Measurements from ENCODE around the gene MLXIP. TPM values are rescaled to one million over a fixed set of nuclear protein-coding genes. Genes with fewer than 3 reads are reported as not detected.

MLXIP gene, protein sequence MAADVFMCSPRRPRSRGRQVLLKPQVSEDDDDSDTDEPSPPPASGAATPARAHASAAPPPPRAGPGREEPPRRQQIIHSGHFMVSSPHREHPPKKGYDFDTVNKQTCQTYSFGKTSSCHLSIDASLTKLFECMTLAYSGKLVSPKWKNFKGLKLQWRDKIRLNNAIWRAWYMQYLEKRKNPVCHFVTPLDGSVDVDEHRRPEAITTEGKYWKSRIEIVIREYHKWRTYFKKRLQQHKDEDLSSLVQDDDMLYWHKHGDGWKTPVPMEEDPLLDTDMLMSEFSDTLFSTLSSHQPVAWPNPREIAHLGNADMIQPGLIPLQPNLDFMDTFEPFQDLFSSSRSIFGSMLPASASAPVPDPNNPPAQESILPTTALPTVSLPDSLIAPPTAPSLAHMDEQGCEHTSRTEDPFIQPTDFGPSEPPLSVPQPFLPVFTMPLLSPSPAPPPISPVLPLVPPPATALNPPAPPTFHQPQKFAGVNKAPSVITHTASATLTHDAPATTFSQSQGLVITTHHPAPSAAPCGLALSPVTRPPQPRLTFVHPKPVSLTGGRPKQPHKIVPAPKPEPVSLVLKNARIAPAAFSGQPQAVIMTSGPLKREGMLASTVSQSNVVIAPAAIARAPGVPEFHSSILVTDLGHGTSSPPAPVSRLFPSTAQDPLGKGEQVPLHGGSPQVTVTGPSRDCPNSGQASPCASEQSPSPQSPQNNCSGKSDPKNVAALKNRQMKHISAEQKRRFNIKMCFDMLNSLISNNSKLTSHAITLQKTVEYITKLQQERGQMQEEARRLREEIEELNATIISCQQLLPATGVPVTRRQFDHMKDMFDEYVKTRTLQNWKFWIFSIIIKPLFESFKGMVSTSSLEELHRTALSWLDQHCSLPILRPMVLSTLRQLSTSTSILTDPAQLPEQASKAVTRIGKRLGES
- total RNA-seq: 10 to 100 TPM; 33.8 to 82.2 (median 50.9) TPM

- Histone ChIP-seq H3K4me3 (peak within 1 kb of the TSS; percentile 76 to 83 (median 80)), H3K27me3 (no peaks in the 10 kb centered on the region), H3K36me3 (no peaks in the 10 kb centered on the region), H3K4me1 (peaks cover 32 to 57% (median 47%) of the 10 kb centered on the region in 4 donors), H3K27ac (replicated peaks in 1 of 4) (peak within 1 kb of the TSS; percentile 83 to 91 (median 88)), H3K9me3 (no peaks in the 10 kb centered on the region)
- 5% methylated on average over 23 of the region's 113 CpGs for WGBS
- TF ChIP-seq EP300 (IDR thresholded peaks at IDR 0.05) (no peak), POLR2AphosphoS5 (IDR thresholded peaks at IDR 0.05) (peak; percentile 60 to 94), POLR2A (IDR thresholded peaks at IDR 0.05; ENCODE audit: low read depth) (peak; percentile 80)
- intact Hi-C loops (cut with DNase I): no loop called here
- DNase-seq (ENCODE audit: extremely low spot score): peak; percentile 98
Measured at GRCh38 chr12:122078141-122079032, at the start of gene MLXIP. Gene MLXIP, plus strand, starts transcription at chr12:122078756. Its CDS starts 98 bp downstream, at chr12:122078854.

DNA sequence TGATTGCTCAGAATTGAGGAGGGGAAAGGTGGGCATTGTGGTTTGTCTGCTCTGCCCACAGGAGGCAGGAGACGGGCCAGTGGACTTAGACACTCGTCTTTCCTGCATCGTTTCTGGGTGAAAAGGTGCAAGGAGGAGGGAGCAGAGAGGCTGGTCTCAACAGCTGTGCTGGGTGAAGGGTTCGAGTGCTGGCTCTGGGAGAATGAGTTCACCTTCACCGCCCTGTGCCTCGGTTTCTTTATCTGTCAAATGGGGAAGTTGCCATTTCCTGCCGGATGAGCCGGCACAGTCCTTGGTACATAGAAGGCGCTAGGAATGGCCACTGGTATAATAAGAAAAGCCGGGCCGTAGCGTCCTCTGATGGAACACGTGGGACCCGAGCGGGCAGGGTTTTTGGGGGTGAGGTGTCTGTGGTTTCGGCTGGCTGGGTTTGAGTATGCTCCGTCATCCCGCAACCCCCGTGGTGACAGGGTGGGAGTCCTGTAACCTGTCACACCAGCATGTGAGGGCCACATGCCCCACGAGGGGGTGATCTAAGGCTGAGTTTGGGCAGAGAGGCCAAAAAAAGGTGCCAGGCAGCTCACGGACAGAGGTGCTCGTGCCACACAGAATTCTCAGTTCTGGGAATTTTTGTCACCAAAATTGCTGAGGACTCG is 49.5 kb upstream of the MLXIP start:
- Histone ChIP-seq H3K4me1 (peaks cover 4 to 13% (median 10%) of the 10 kb centered on the region in 4 donors), H3K27me3 (no peaks in the 10 kb centered on the region), H3K36me3 (no peaks in the 10 kb centered on the region), H3K9me3 (no peaks in the 10 kb centered on the region), H3K4me3 (no peak overlapping the region), H3K27ac (replicated peaks in 1 of 4) (no peak overlapping the region)
- intact Hi-C loops (cut with DNase I): no loop called here
- no peak for DNase-seq (ENCODE audit: extremely low spot score)
- 80% methylated on average over 20 of the region's 23 CpGs for WGBS
- TF ChIP-seq EP300 (IDR thresholded peaks at IDR 0.05) (no peak), POLR2A (IDR thresholded peaks at IDR 0.05; ENCODE audit: low read depth) (no peak), POLR2AphosphoS5 (IDR thresholded peaks at IDR 0.05) (no peak)
- TF ChIP-seq, protein P1, sequence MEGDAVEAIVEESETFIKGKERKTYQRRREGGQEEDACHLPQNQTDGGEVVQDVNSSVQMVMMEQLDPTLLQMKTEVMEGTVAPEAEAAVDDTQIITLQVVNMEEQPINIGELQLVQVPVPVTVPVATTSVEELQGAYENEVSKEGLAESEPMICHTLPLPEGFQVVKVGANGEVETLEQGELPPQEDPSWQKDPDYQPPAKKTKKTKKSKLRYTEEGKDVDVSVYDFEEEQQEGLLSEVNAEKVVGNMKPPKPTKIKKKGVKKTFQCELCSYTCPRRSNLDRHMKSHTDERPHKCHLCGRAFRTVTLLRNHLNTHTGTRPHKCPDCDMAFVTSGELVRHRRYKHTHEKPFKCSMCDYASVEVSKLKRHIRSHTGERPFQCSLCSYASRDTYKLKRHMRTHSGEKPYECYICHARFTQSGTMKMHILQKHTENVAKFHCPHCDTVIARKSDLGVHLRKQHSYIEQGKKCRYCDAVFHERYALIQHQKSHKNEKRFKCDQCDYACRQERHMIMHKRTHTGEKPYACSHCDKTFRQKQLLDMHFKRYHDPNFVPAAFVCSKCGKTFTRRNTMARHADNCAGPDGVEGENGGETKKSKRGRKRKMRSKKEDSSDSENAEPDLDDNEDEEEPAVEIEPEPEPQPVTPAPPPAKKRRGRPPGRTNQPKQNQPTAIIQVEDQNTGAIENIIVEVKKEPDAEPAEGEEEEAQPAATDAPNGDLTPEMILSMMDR (IDR thresholded peaks at IDR 0.05): no peak

DNA sequence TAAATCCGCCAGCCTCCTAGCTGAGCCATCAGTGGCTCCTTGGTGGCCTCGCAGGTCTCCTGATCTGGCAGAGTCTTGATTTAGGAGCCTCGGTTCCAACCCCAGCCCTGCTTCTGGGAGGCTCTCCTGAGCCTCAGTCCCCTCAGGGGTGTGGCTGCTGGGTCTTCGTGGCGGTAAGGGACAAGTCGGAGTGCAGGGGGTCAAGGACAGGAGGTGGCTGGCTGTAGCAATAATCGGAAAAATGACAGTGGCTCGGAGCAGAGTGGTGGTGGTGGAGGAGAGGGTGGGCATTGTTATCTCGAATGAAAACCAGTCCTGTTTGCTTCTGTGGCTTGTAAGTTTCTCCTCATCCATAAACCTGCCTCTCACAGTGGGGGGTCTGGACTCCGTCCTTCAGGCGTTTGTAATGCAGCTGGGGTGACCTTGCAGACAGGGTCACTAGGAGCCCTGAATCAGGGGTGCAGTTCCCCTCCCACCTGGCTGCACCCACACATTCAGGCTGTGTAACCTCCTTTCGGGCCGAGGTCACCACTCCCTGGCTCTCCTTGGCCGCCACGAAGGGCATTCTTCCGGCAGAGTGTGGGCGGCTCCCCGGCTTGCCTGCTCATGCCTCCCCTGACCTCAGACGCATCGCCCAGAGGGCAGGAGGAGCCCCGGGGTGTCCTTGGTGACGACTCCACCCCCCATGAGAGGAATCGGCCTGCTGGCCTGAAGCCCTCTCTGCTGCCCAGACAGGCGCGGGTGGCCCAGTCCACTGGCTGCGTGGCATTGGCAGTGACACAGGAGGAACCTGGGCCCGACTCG is 48.7 kb upstream of the MLXIP start:
- WGBS: 89% methylated on average over 11 of the region's 28 CpGs
- intact Hi-C loops (cut with DNase I): no loop called here
- H3K27me3 ChIP-seq: no peaks in the 10 kb centered on the region
- no peak overlapping the region for H3K4me3 ChIP-seq
- H3K27ac ChIP-seq (replicated peaks in 1 of 4): no peak overlapping the region
- TF ChIP-seq EP300 (IDR thresholded peaks at IDR 0.05) (no peak), POLR2AphosphoS5 (IDR thresholded peaks at IDR 0.05) (no peak), POLR2A (IDR thresholded peaks at IDR 0.05; ENCODE audit: low read depth) (no peak)
- TF ChIP-seq, protein P1 (IDR thresholded peaks at IDR 0.05): no peak
- H3K9me3 ChIP-seq: no peaks in the 10 kb centered on the region
- peaks cover 0 to 9% (median 5%) of the 10 kb centered on the region in 4 donors for H3K4me1 ChIP-seq
- DNase-seq (ENCODE audit: extremely low spot score): no peak
- H3K36me3 ChIP-seq: peaks cover 0 to 2% (median 0%) of the 10 kb centered on the region in 4 donors

DNA sequence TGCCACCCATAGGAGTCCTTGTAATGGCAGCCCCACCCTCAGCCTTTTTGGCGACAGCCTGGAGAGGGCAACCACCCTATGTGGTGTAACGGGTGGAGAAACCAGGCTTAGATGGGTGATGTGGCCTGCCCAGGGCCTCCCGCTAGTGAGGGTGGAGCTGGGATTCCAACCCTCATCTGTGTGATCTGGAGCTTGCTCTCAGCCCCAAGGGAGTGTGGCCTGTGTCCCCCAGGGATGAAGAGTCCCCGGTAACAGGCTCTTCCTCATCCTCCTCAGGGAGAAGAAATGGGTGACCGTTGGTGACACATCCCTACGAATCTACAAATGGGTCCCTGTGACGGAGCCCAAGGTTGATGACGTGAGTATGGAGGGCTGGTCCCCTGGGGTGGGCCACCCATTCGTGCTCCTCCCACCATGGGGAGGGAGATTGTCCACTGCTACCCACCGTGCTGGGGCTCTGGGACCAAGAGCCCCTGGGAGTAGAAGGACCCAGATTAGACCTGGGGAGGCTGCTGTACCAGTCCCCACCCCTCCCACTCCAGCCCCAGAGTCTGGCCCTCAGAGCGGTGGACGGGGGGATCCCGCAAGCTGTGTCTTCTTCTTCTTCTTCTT is 48.0 kb upstream of the MLXIP start:
- intact Hi-C loops (cut with DNase I): no loop called here

More for the DNA sequence above, 48.0 kb upstream of the MLXIP start:
- Histone ChIP-seq H3K4me1 (peaks cover 0 to 9% (median 5%) of the 10 kb centered on the region in 4 donors), H3K27ac (replicated peaks in 1 of 4) (no peak overlapping the region), H3K36me3 (peaks cover 0 to 9% (median 4%) of the 10 kb centered on the region in 4 donors), H3K27me3 (no peaks in the 10 kb centered on the region), H3K4me3 (no peak overlapping the region), H3K9me3 (no peaks in the 10 kb centered on the region)
- no peak for TF ChIP-seq POLR2AphosphoS5 (IDR thresholded peaks at IDR 0.05)
- TF ChIP-seq, protein P1 (IDR thresholded peaks at IDR 0.05): no peak
- no peak for TF ChIP-seq EP300 (IDR thresholded peaks at IDR 0.05)
- TF ChIP-seq POLR2A (IDR thresholded peaks at IDR 0.05; ENCODE audit: low read depth): no peak
- 87% methylated on average over 10 of the region's 13 CpGs for WGBS
- DNase-seq (ENCODE audit: extremely low spot score): no peak
